VCaP (cell line): Measurements from ENCODE around the gene COL12A1.

Experiments
- H3K27ac ChIP-seq: fragments of 450-650 bp; 2 replicates; pipeline ENCODE4 v1.5.1; 2017
- TF ChIP-seq, protein P1 (sequence below): fragments of 450-650 bp; conservative IDR thresholded peaks from 2 replicates; pipeline ENCODE4 v1.5.1; 2017; ENCODE audit warnings: mild to moderate bottlenecking, moderate library complexity

The COL12A1 gene

DNA sequence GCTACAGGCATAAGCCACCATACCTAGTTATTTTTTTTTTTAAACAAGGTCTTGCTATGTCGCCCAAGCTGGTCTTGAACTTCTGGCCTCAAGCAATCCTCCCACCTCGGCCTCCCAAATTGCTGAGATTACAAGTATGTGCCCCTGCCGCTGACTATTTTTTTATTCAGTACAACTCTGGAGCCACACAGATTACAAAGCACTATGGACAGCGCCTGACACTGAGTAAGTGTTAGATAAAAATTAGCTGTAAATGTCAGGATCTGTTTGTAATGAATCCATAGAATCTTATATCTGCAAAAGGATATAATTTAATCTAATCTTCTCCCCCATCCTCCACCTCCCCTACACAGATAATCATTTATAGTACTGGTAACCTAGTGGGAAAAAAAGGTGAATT is 15.3 kb upstream of the COL12A1 start:
- TF ChIP-seq, protein P1, sequence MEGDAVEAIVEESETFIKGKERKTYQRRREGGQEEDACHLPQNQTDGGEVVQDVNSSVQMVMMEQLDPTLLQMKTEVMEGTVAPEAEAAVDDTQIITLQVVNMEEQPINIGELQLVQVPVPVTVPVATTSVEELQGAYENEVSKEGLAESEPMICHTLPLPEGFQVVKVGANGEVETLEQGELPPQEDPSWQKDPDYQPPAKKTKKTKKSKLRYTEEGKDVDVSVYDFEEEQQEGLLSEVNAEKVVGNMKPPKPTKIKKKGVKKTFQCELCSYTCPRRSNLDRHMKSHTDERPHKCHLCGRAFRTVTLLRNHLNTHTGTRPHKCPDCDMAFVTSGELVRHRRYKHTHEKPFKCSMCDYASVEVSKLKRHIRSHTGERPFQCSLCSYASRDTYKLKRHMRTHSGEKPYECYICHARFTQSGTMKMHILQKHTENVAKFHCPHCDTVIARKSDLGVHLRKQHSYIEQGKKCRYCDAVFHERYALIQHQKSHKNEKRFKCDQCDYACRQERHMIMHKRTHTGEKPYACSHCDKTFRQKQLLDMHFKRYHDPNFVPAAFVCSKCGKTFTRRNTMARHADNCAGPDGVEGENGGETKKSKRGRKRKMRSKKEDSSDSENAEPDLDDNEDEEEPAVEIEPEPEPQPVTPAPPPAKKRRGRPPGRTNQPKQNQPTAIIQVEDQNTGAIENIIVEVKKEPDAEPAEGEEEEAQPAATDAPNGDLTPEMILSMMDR, result no peak
- H3K27ac ChIP-seq, result no peak overlapping the region

DNA sequence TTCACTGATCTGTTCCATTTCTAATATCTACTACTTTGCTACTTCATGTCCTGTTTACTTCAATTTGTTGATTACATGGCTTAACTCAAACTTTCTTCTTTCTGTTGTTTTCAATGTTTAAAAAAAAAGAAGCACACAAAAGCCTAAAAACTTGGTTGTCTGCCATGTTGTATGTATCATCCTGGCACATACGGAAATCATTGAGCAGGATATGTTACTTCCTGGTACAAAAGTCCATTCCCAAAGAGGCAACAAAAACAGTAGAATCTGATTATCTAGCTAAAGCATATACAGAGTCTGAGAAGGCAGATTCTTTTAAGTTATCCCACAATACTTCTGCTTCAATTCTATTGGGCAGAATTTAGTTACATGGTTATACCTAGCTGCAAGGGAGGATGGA is 14.5 kb upstream of the COL12A1 start:
- TF ChIP-seq, protein P1, result no peak
- no peak overlapping the region for H3K27ac ChIP-seq

DNA sequence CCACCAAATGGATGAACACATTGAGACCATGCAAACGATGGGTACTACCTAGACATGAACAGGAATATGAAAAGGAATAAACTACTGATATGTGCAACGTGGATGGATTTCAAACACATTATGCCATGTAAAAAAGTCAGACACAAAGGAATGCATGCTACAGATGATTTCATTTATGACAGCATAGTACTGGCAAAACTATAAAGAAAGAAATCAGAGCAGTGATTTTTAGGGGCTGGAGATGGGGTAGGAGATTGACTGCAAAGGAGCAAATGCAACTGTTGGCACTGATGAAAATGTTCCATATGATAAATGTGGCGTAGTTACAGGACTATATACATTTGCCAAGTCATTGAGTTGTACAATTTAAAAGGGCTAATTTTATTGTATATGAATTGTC is 13.4 kb upstream of the COL12A1 start:
- TF ChIP-seq, protein P1, result no peak
- H3K27ac ChIP-seq, result no peak overlapping the region

GRCh38 chr6:75217193-75217592 is 11.3 kb upstream of the COL12A1 start:
- TF ChIP-seq, protein P1, result no peak
- H3K27ac ChIP-seq, result no peak overlapping the region

- H3K27ac ChIP-seq, result no peak overlapping the region
- TF ChIP-seq, protein P1, result no peak
These were observed 9.4 kb upstream of the COL12A1 start for GRCh38 chr6:75215291-75215690.

DNA sequence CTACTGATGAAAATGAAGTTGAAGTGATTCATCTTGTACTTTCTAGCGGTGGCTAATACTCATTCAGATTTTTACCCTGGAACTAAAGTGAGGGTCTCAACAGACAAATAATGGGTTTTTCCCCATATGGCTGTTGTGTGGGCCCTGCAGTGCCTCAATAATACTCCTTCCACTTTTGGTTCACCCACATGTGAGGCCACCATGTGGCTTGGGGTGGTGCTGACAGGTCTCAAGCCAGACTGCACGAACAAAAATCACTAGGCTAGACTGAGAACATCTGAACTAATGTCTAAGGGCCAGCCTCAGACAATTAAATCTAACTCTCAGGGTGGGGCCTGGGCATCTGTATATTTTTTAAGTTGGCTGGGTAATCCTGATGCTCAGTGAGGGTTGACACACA is 7.9 kb upstream of the COL12A1 start:
- TF ChIP-seq, protein P1, result no peak
- H3K27ac ChIP-seq, result no peak overlapping the region

- no peak overlapping the region for H3K27ac ChIP-seq
- TF ChIP-seq, protein P1, result no peak
These were observed 7.3 kb upstream of the COL12A1 start for GRCh38 chr6:75213112-75213511.
